ENCODE results near the gene TREML1. TPM values are rescaled to one million over a fixed set of nuclear protein-coding genes. Genes with fewer than 3 reads are reported as not detected.

TREML1 gene
- total RNA-seq, 6 donors from 2014 or later: 2.6 to 6.3 (median 4.4) TPM; not detected in 2

DNA sequence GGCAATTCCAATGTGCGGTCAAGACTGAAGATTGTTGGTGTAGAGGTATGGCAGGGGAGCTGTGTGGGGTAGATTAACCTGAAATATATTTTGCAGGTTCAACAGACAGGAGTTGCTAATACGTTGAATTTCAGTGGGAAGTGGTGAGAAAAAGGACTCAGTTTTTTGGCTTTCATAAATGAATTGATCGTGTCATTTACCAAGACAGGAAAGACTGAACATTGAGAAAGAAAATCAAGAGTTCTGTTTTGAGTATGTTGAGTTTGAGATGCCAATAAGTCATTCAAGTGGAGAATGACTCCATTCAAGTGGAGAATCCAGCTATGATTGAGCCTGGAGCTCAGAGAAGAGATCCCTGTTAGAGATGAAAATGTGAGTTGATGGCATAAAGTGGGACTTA is 50.3 kb downstream of the TREML1 start:
- Histone ChIP-seq H3K9me3 (no peaks in the 10 kb centered on the region), H3K27ac (no peak overlapping the region), H3K27me3 (no peaks in the 10 kb centered on the region), H3K4me1 (no peaks in the 10 kb centered on the region), H3K36me3 (peaks cover 0 to 33% (median 15%) of the 10 kb centered on the region in 4 donors), H3K4me3 (no peak overlapping the region)
- ATAC-seq (ENCODE audit: low FRiP score in 2 of 2) (no peak), DNase-seq (no peak)
- TF ChIP-seq POLR2AphosphoS5 (IDR thresholded peaks at IDR 0.05) (no peak), CTCF (IDR thresholded peaks at IDR 0.05) (no peak), POLR2A (IDR thresholded peaks at IDR 0.05) (no peak), EP300 (IDR thresholded peaks at IDR 0.05) (no peak)
- WGBS, 2 donors: 75 to 90% methylated on average over 3 of the region's 3 CpGs

- WGBS, 2 donors: 87 to 89% methylated on average over 21 to 39 of the region's 42 CpGs
- ATAC-seq (ENCODE audit: low FRiP score in 2 of 2) (peak; percentile 11 to 14), DNase-seq (peak in 1 of 2 donors; percentile 76)
- Histone ChIP-seq H3K4me3 (no peak overlapping the region), H3K9me3 (no peaks in the 10 kb centered on the region), H3K27ac (no peak overlapping the region), H3K36me3 (peaks cover 4 to 63% (median 43%) of the 10 kb centered on the region in 4 donors), H3K4me1 (no peaks in the 10 kb centered on the region), H3K27me3 (no peaks in the 10 kb centered on the region)
- TF ChIP-seq POLR2A (IDR thresholded peaks at IDR 0.05) (no peak), POLR2AphosphoS5 (IDR thresholded peaks at IDR 0.05) (no peak), EP300 (IDR thresholded peaks at IDR 0.05) (no peak), CTCF (IDR thresholded peaks at IDR 0.05) (no peak)
Observed at GRCh38 chr6:41100871-41101287, 53.3 kb downstream of the TREML1 start.

Other genes starting within 250 kb of the TREML1 start
- gene UNC5CL, start 115.1 kb downstream of the TREML1 start, total RNA-seq: 10 to 100 TPM in 1 of 6 donors, 1 to 10 TPM in 4, under 1 TPM in 1; 0.97 to 12.6 (median 2.3) TPM
- not detected for gene TSPO2, start 111.9 kb downstream of the TREML1 start, total RNA-seq
- not detected for gene APOBEC2, start 101.1 kb downstream of the TREML1 start, total RNA-seq
- gene OARD1, start 82.0 kb downstream of the TREML1 start, total RNA-seq: 10 to 100 TPM; 10.0 to 27.3 (median 20.0) TPM
- gene NFYA, start 81.4 kb downstream of the TREML1 start, total RNA-seq: 10 to 100 TPM; 18.5 to 33.0 (median 21.6) TPM
- gene TREM2, start 8.8 kb upstream of the TREML1 start, total RNA-seq: 10 to 100 TPM in 5 of 6 donors, 1 to 10 TPM in 1; 6.5 to 66.6 (median 41.0) TPM
- 1 to 10 TPM in 4 of 6 donors, under 1 TPM in 1, not detected in 1; 0.67 to 2.3 (median 1.5) TPM for gene TREML2, start 46.8 kb upstream of the TREML1 start, total RNA-seq
- gene TREML4, start 74.0 kb upstream of the TREML1 start, total RNA-seq: not detected
- gene TREM1, start 132.3 kb upstream of the TREML1 start, total RNA-seq: 100 to 1,000 TPM in 4 of 6 donors, 10 to 100 TPM in 2; 52.8 to 168 (median 115) TPM
- not detected for gene NCR2, start 181.3 kb upstream of the TREML1 start, total RNA-seq

All from upper lobe of left lung (tissue), 6 donors.